A549 treated with CpdA at 1 μM for 4 hours (cell line): ENCODE data around the gene DUSP2. TPM values are rescaled to one million over a fixed set of nuclear protein-coding genes. Genes with fewer than 3 reads are reported as not detected.

Experiments used
- total RNA-seq: library from RNA; stranded (reverse); fragments of 200-300 nt; extraction: Qiagen RNA extraction; gene quantifications from 5 replicates; pipeline ENCODE4 v1.2.3, GENCODE V29; 2022; ENCODE audit warnings: low read depth

Gene DUSP2, protein sequence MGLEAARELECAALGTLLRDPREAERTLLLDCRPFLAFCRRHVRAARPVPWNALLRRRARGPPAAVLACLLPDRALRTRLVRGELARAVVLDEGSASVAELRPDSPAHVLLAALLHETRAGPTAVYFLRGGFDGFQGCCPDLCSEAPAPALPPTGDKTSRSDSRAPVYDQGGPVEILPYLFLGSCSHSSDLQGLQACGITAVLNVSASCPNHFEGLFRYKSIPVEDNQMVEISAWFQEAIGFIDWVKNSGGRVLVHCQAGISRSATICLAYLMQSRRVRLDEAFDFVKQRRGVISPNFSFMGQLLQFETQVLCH
- total RNA-seq, result 0.22 to 0.50 TPM (median 0.46 TPM) in 5 replicates

GRCh38 chr2:96145036-96145847, at the start of gene DUSP2:
TSS of gene DUSP2 (minus strand) at chr2:96145440. CDS start at chr2:96145354, 86 bp downstream.

DNA sequence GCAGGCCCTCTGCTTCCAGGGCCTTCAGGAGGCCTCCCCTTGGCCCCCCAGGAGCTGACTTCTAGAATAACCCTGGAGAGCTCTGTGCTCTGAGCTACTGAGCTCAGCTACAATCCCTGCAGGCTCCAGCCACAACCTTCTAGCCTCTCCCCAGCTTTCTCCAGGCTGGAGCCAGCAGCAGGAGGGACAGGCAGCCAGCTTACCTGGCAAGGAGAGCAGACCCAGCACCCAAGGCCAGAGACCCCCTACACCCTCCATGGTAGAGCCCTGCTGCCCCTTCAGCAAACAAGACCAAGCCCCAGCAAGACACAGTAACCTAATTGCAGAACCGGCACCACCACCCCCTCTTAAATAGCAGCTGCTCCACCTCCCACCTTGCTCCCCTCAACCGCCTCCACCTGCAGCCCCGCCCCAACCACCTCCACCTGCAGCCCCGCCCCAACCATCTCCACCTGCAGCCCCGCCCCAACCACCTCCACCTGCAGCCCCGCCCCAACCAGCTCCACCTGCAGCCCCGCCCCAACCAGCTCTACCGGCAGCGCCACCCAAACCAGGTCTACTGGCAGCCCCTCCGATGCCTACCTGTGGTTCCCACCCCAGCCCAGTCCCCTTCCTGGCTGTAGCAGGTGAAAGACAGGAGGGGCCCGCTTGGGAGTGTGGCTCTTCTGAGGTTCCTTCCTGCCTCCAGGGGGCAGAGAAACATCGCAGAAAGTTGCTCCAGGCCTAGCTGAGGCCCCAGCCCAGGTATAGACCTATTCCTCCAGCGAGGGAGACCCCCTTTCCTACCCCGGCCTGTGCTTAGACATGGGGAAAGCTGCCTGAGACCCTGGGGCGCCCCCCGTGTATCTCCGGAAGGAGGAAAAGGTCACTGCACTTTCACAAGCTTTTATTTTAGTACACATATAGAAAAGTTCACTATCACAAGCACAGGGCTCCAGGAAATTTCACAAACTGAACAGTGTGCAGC, 6.8 kb downstream of the DUSP2 start, which contains the start of gene ASTL:
ASTL (minus strand) TSS at position 324 of the 967 bp plus-strand sequence; CDS start at position 258, 66 bp downstream.

GRCh38 chr2:96116424-96116878, 28.8 kb downstream of the DUSP2 start, which contains the start of gene ADRA2B:
TSS of gene ADRA2B (minus strand) at chr2:96116571. CDS start at chr2:96116149, 422 bp downstream.

Other genes starting within 250 kb of the DUSP2 start
- gene ANKRD36C, start 153.6 kb downstream of the DUSP2 start, total RNA-seq, result 3.5 to 4.3 TPM (median 3.6 TPM) in 5 replicates
- not detected in 5 replicates for gene GPAT2, start 110.5 kb downstream of the DUSP2 start, total RNA-seq
- 0.03 to 0.09 TPM (median 0.08 TPM) in 5 replicates for gene ADRA2B, start 28.9 kb downstream of the DUSP2 start, total RNA-seq
- gene ASTL, start 6.9 kb downstream of the DUSP2 start, total RNA-seq, result not detected in 5 replicates
- gene STARD7, start 63.4 kb upstream of the DUSP2 start, total RNA-seq, result 95.0 to 102 TPM (median 97.0 TPM) in 5 replicates
- 38.4 to 51.9 TPM (median 48.9 TPM) in 5 replicates for gene TMEM127, start 120.6 kb upstream of the DUSP2 start, total RNA-seq
- gene CIAO1, start 120.8 kb upstream of the DUSP2 start, total RNA-seq, result 79.3 to 95.8 TPM (median 91.0 TPM) in 5 replicates
- 126 to 133 TPM (median 130 TPM) in 5 replicates for gene SNRNP200, start 160.1 kb upstream of the DUSP2 start, total RNA-seq
- not detected in 5 replicates for gene ITPRIPL1, start 179.9 kb upstream of the DUSP2 start, total RNA-seq
- gene NCAPH, start 190.3 kb upstream of the DUSP2 start, total RNA-seq, result 45.4 to 49.9 TPM (median 48.3 TPM) in 5 replicates